ENCODE measurements around the gene PSTPIP1. TPM values are rescaled to one million over a fixed set of nuclear protein-coding genes. Genes with fewer than 3 reads are reported as not detected.

The PSTPIP1 gene
- total and polyA plus RNA-seq, 2 of the 8 experiments (the other 6 are each of a cell fraction or from before 2014, with no cell fraction given): 1.6 to 1.8 TPM

DNA sequence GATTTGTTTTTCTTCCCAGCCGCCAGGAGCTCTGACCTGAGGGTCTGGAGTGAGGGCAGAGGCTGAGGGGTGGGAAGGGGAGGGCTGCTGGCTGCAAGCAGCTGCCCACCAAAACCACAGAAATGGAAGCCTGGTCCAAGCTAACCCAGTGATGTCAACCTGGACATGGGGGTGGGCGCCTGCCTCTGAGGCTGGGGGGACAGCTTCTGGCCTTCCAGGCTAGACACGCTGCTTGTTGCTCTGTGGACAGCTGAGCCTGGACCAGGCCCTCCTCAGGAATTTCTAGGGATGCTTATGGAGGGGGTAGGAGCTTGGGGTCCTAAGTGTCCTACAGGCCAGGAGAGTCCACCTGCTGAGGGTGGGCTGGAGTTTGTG lies 21.4 kb downstream of the PSTPIP1 start:
- no peak for FAIRE-seq
- Histone ChIP-seq H3K4ac (replicated peaks; ENCODE audit: insufficient read length, low read depth, low read length) (no peak overlapping the region), H3K9ac (replicated peaks in 1 of 4; ENCODE audit: extremely low read depth in 1 of 4, low read depth in 3 of 4, low read length in 3 of 4) (no peak overlapping the region), H3K14ac (ENCODE audit: insufficient read length) (no peak overlapping the region), H2BK12ac (ENCODE audit: low read depth, low read length) (no peak overlapping the region), H2AK5ac (ENCODE audit: low read depth, low read length) (no peak overlapping the region), H3K27me3 (replicated peaks in 1 of 4; ENCODE audit: control insufficient read depth in 3 of 4, extremely low read depth in 1 of 4, insufficient read depth in 3 of 4, low read length in 3 of 4) (no peaks in the 10 kb centered on the region), H2BK15ac (ENCODE audit: low read length) (no peak overlapping the region), H2BK20ac (ENCODE audit: low read length) (no peak overlapping the region), H3K23ac (ENCODE audit: insufficient read length) (no peak overlapping the region), H2BK5ac (ENCODE audit: low read depth, low read length) (no peak overlapping the region), H3K79me1 (ENCODE audit: low read depth, low read length) (no peaks in the 10 kb centered on the region), H2BK120ac (replicated peaks; ENCODE audit: low read depth, low read length) (no peak overlapping the region), H3K4me3 (ENCODE audit: extremely low read depth in 1 of 4, insufficient read depth in 2 of 4, low read depth in 3 of 4, low read length in 4 of 4) (no peak overlapping the region), H3K4me2 (ENCODE audit: insufficient read depth in 1 of 2, low read depth in 2 of 2, low read length in 2 of 2) (no peak overlapping the region), H4K20me1 (replicated peaks in 1 of 2; ENCODE audit: control insufficient read depth in 1 of 2, insufficient read depth in 2 of 2, low read length in 2 of 2) (no peaks in the 10 kb centered on the region), H2AFZ (ENCODE audit: low read length) (no peak overlapping the region), H3K4me1 (replicated peaks in 1 of 4; ENCODE audit: control insufficient read depth in 3 of 4, insufficient read depth in 4 of 4, low read length in 3 of 4) (peaks cover 0 to 4% (median 0%) of the 10 kb centered on the region in 4 experiments; a peak in 1 of 7 replicates), H4K8ac (ENCODE audit: extremely low read depth, insufficient read depth, low read length) (no peak overlapping the region), H3K23me2 (ENCODE audit: low read depth, low read length) (peaks cover 5% of the 10 kb centered on the region; the same call in 1 of the 2 replicates), H3K56ac (replicated peaks; ENCODE audit: insufficient read length, low read depth, low read length) (no peak overlapping the region), H3K79me2 (ENCODE audit: control insufficient read depth in 1 of 2, insufficient read depth in 2 of 2, low read length in 2 of 2) (no peaks in the 10 kb centered on the region), H3K18ac (ENCODE audit: extremely low read depth, low read length) (no peak overlapping the region), H3K9me3 (ENCODE audit: insufficient read depth in 2 of 2, low read depth in 1 of 2, low read length in 1 of 2) (no peaks in the 10 kb centered on the region), H3K36me3 (ENCODE audit: control insufficient read depth in 2 of 4, insufficient read depth in 4 of 4, low read length in 3 of 4) (no peaks in the 10 kb centered on the region), H4K5ac (ENCODE audit: insufficient read length, low read depth, low read length) (no peak overlapping the region), H3K27ac (ENCODE audit: low read depth, low read length) (no peak overlapping the region), H4K91ac (replicated peaks; ENCODE audit: insufficient read length, low read length) (no peak overlapping the region)
- POLR2A ChIA-PET (ENCODE audit: partially characterized antibody): interaction anchor here (0.8 kb wide), 1 partner anchor 19 kb away, joined by 3 read pairs; no protein-coding TSS in a partner anchor
- 86% methylated on average over 3 of the region's 3 CpGs; no CpG with 5 or more reads in 1 of the 2 experiments for WGBS, 2 experiments (ENCODE audit: extremely low coverage in 1 of 2, insufficient coverage in 1 of 2, insufficient read length in 1 of 2, insufficient replicate concordance in 2 of 2, low coverage in 1 of 2, low lambda C conversion rate in 2 of 2, missing lambda C conversion rate in 1 of 2)
- no peak for TF ChIP-seq TEAD4 (IDR thresholded peaks at IDR 0.05; ENCODE audit: low read depth, low read length)
- no peak for TF ChIP-seq PHF8 (conservative IDR thresholded peaks at IDR 0.05; ENCODE audit: low read depth, low read length)
- no peak for TF ChIP-seq E2F6 (IDR thresholded peaks at IDR 0.05)
- TF ChIP-seq KDM4A (IDR thresholded peaks at IDR 0.05; ENCODE audit: low read depth, low read length, severe bottlenecking): no peak
- no peak for TF ChIP-seq RXRA (IDR thresholded peaks at IDR 0.05; ENCODE audit: insufficient read depth, low read depth, low read length)
- TF ChIP-seq, protein P1, sequence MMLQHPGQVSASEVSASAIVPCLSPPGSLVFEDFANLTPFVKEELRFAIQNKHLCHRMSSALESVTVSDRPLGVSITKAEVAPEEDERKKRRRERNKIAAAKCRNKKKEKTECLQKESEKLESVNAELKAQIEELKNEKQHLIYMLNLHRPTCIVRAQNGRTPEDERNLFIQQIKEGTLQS (IDR thresholded peaks at IDR 0.05; ENCODE audit: insufficient read depth, low read depth, low read length): no peak
- no peak for TF ChIP-seq HDAC6 (IDR thresholded peaks at IDR 0.05; ENCODE audit: low read depth, low read length)
- no peak for TF ChIP-seq BRCA1 (IDR thresholded peaks at IDR 0.05; ENCODE audit: low read depth, low read length)
- TF ChIP-seq BACH1 (IDR thresholded peaks at IDR 0.05; ENCODE audit: low read length): no peak
- no peak for DNase-seq (ENCODE audit: low read depth in 1 of 2, low spot score in 2 of 2)
- CTCF ChIA-PET (ENCODE audit: partially characterized antibody): interaction anchor here (0.7 to 3.3 kb wide), 5 partner anchors 11 to 91 kb away, joined by 3 to 16 read pairs (median 5); no protein-coding TSS in a partner anchor
